Keratinocyte (primary cell): ENCODE measurements around the gene CDHR4. TPM values are rescaled to one million over a fixed set of nuclear protein-coding genes. Genes with fewer than 3 reads are reported as not detected.

Source experiments
- DNase-seq: peaks from one replicate; pipeline ENCODE4 v3.0.0-alpha.2; 2011; ENCODE audit warnings: low read depth, missing footprints, low spot score
- FAIRE-seq: peaks from 2 replicates; lab custom pipeline; 2011; peaks lifted over from hg19 to GRCh38; lab: Jason Lieb, UNC
- H2AFZ ChIP-seq: 2 replicates; pipeline ENCODE4 v1.6.0; 2012; ENCODE audit warnings: low read length, control low read depth, inconsistent platforms; ENCODE audit not compliant: control insufficient read depth
- H3K27ac ChIP-seq: 2 replicates; pipeline ENCODE4 v1.5.1; 2011; ENCODE audit warnings: low read length; ENCODE audit not compliant: control insufficient read depth, insufficient read depth
- H3K27me3 ChIP-seq: 3 replicates; pipeline ENCODE4 v1.6.0; 2011; ENCODE audit warnings: low read length; ENCODE audit not compliant: control insufficient read depth, insufficient read depth; ENCODE audit errors: extremely low read depth
- H3K36me3 ChIP-seq, 2 experiments: 2 replicates in 1 of 2; 3 replicates in 1 of 2; pipeline ENCODE4 v1.5.1; 2011; ENCODE audit warnings: low read length in 2 of 2, mild to moderate bottlenecking in 1 of 2; ENCODE audit not compliant: control insufficient read depth in 2 of 2, insufficient read depth in 2 of 2; ENCODE audit errors: extremely low read depth in 1 of 2
- H3K4me1 ChIP-seq: 3 replicates; pipeline ENCODE4 v1.5.1; 2011; ENCODE audit warnings: low read length; ENCODE audit not compliant: control insufficient read depth, insufficient read depth; ENCODE audit errors: extremely low read depth
- H3K4me2 ChIP-seq: 3 replicates; pipeline ENCODE4 v1.6.0; 2011; ENCODE audit warnings: low read depth, low read length; ENCODE audit not compliant: control insufficient read depth, insufficient read depth; ENCODE audit errors: extremely low read depth
- H3K4me3 ChIP-seq, 3 experiments: fragments of 200-600 bp in 1 of 3; sonication (generic) in 1 of 3; 2 replicates in 2 of 3; 3 replicates in 1 of 3; pipeline ENCODE4 v1.5.1; 2011 to 2016; ENCODE audit warnings: low read length in 3 of 3, mild to moderate bottlenecking in 3 of 3, control low read depth in 2 of 3, inconsistent platforms in 1 of 3, low read depth in 1 of 3, mixed read lengths in 1 of 3, mixed run types in 1 of 3, moderate library complexity in 1 of 3; ENCODE audit not compliant: control insufficient read depth in 2 of 3, insufficient read depth in 2 of 3; ENCODE audit errors: extremely low read depth in 1 of 3
- H3K79me2 ChIP-seq: 2 replicates; pipeline ENCODE4 v1.6.0; 2012; ENCODE audit warnings: low read length; ENCODE audit not compliant: control insufficient read depth, insufficient read depth
- H3K9ac ChIP-seq: 3 replicates; pipeline ENCODE4 v1.6.0; 2011; ENCODE audit warnings: low read length; ENCODE audit not compliant: control insufficient read depth, insufficient read depth; ENCODE audit errors: extremely low read depth
- H3K9me1 ChIP-seq: 3 replicates; pipeline ENCODE4 v1.6.0; 2011; ENCODE audit warnings: low read length; ENCODE audit not compliant: control insufficient read depth, insufficient read depth; ENCODE audit errors: extremely low read depth
- H3K9me3 ChIP-seq: 2 replicates; pipeline ENCODE4 v1.5.1; 2012; ENCODE audit warnings: low read depth, low read length; ENCODE audit not compliant: control insufficient read depth
- H4K20me1 ChIP-seq: 3 replicates; pipeline ENCODE4 v1.6.0; 2011; ENCODE audit warnings: low read length; ENCODE audit not compliant: control insufficient read depth, insufficient read depth; ENCODE audit errors: extremely low read depth
- CTCF ChIP-seq, 3 experiments: IDR thresholded peaks in 1 of 3; conservative IDR thresholded peaks in 1 of 3; optimal IDR thresholded peaks in 1 of 3; 2 replicates in 2 of 3; 3 replicates in 1 of 3; pipeline versions ENCODE3 to v1.5.1; 2011; ENCODE audit warnings: low read length in 3 of 3, mild to moderate bottlenecking in 3 of 3, moderate library complexity in 2 of 3, control low read depth in 1 of 3, inconsistent platforms in 1 of 3; ENCODE audit not compliant: insufficient read depth in 2 of 3; ENCODE audit errors: extremely low read depth in 1 of 3
- EZH2 ChIP-seq: IDR thresholded peaks from one replicate; pipeline ENCODE4 v1.6.1; 2012; ENCODE audit warnings: inconsistent platforms, mild to moderate bottlenecking, low read length, moderate library complexity
- dilution Hi-C: fragments of 300-500 bp; cut with MboI; formaldehyde crosslinking; loops from one replicate; pipeline ENCODE4 v1.7.0; 2020; ENCODE audit warnings: low sequenced_read_pairs; ENCODE audit not compliant: extremely low pct_ligation_motif_present
- polyA plus RNA-seq, 5 experiments: library from polyadenylated mRNA; depleted of rRNA in 3 of 5; stranded (reverse) in 3 of 5; stranded (forward) in 1 of 5; unstranded in 1 of 5; fragments of >200 nt; gene quantifications; 1 replicate in 1 of 5; 2 replicates in 3 of 5; 3 replicates in 1 of 5; pipeline versions ENCODE4 v1.2.1 to v1.2.3, GENCODE V29; 2011 to 2012; ENCODE audit warnings: missing spikeins in 2 of 5, low read depth in 1 of 5, low replicate concordance in 1 of 5

Gene CDHR4
- polyA plus RNA-seq, 1 donor (not counting 4 experiments of a cell fraction or from before 2014, with no cell fraction given) = not detected

GRCh38 chr3:49792371-49793150 is 7.1 kb downstream of the CDHR4 start:
- H3K36me3 ChIP-seq = no peaks in the 10 kb centered on the region
- H3K4me1 ChIP-seq = no peaks in the 10 kb centered on the region
- no peak for DNase-seq
- H3K27ac ChIP-seq = no peak overlapping the region
- H3K79me2 ChIP-seq = no peaks in the 10 kb centered on the region
- H2AFZ ChIP-seq = no peak overlapping the region
- no peak overlapping the region for H3K9ac ChIP-seq
- no peak overlapping the region for H3K4me2 ChIP-seq
- no peaks in the 10 kb centered on the region for H4K20me1 ChIP-seq
- no peak for FAIRE-seq
- H3K4me3 ChIP-seq = no peak overlapping the region
- dilution Hi-C loops = no loop called here
- no peaks in the 10 kb centered on the region for H3K9me1 ChIP-seq
- TF ChIP-seq EZH2 (no peak), CTCF (optimal IDR thresholded peaks at IDR 0.05 in 1 of 3, IDR thresholded peaks at IDR 0.05 in 1 of 3, conservative IDR thresholded peaks at IDR 0.05 in 1 of 3; ENCODE audit: extremely low read depth in 1 of 3, insufficient read depth in 2 of 3, low read length in 3 of 3) (no peak)
- no peaks in the 10 kb centered on the region for H3K9me3 ChIP-seq
- H3K27me3 ChIP-seq = peaks cover 5% of the 10 kb centered on the region

GRCh38 chr3:49791571-49791970 is 8.1 kb downstream of the CDHR4 start:
- Histone ChIP-seq H3K4me3 (no peak overlapping the region), H3K4me1 (peaks cover 8% of the 10 kb centered on the region), H3K27ac (no peak overlapping the region), H4K20me1 (no peaks in the 10 kb centered on the region), H3K9me3 (no peaks in the 10 kb centered on the region), H3K36me3 (no peaks in the 10 kb centered on the region), H3K9ac (no peak overlapping the region), H3K27me3 (peaks cover 5% of the 10 kb centered on the region), H3K79me2 (no peaks in the 10 kb centered on the region), H3K9me1 (no peaks in the 10 kb centered on the region), H2AFZ (no peak overlapping the region), H3K4me2 (no peak overlapping the region)
- no peak for DNase-seq
- no peak for TF ChIP-seq EZH2
- FAIRE-seq = no peak
- dilution Hi-C loops = no loop called here
